ENCODE data around the gene KLHL15. TPM values are rescaled to one million over a fixed set of nuclear protein-coding genes. Genes with fewer than 3 reads are reported as not detected.

Gene KLHL15
- total and polyA plus RNA-seq, 2 experiments from 2014 or later, result 13.2 to 52.6 TPM

- Histone ChIP-seq H3K9me2 (replicated peaks; ENCODE audit: insufficient read depth) (no peaks in the 10 kb centered on the region), H2AFZ (peak overlapping the region; percentile 34), H3K9me3 (ENCODE audit: low read depth) (no peaks in the 10 kb centered on the region), H4K20me1 (ENCODE audit: insufficient read depth, poor library complexity, severe bottlenecking) (no peaks in the 10 kb centered on the region), H3K4me3 (no peak overlapping the region), H3K27me3 (no peaks in the 10 kb centered on the region), H3K4me1 (ENCODE audit: insufficient read depth) (no peaks in the 10 kb centered on the region), H3K79me2 (no peaks in the 10 kb centered on the region), H3K36me3 (replicated peaks; ENCODE audit: insufficient read depth, low read depth) (no peaks in the 10 kb centered on the region), H3K4me2 (peak overlapping the region; percentile 57), H3K27ac (no peak overlapping the region)
- DNase-seq (ENCODE audit: low spot score), result no peak
- TF ChIP-seq CTCF (IDR thresholded peaks at IDR 0.05; ENCODE audit: poor library complexity) (no peak), EZH2phosphoT487 (IDR thresholded peaks at IDR 0.05; ENCODE audit: low read depth, severe bottlenecking, unreplicated experiment) (no peak), EZH2 (IDR thresholded peaks at IDR 0.05; ENCODE audit: borderline replicate concordance) (no peak)
- 47% methylated on average over 9 of the region's 9 CpGs for WGBS (ENCODE audit: low lambda C conversion rate, missing lambda C conversion rate)
Observed at GRCh38 chrX:23952984-23953907, 73.7 kb downstream of the KLHL15 start.

- Histone ChIP-seq H3K4me1 (ENCODE audit: insufficient read depth) (no peaks in the 10 kb centered on the region), H3K27ac (no peak overlapping the region), H3K27me3 (no peaks in the 10 kb centered on the region), H3K4me2 (no peak overlapping the region), H4K20me1 (ENCODE audit: insufficient read depth, poor library complexity, severe bottlenecking) (no peaks in the 10 kb centered on the region), H3K36me3 (replicated peaks; ENCODE audit: insufficient read depth, low read depth) (no peaks in the 10 kb centered on the region), H2AFZ (no peak overlapping the region), H3K4me3 (no peak overlapping the region), H3K9me2 (replicated peaks; ENCODE audit: insufficient read depth) (no peaks in the 10 kb centered on the region), H3K79me2 (no peaks in the 10 kb centered on the region), H3K9me3 (ENCODE audit: low read depth) (no peaks in the 10 kb centered on the region)
- DNase-seq (ENCODE audit: low spot score), result no peak
- 78% methylated on average over 3 of the region's 3 CpGs for WGBS (ENCODE audit: low lambda C conversion rate, missing lambda C conversion rate)
- TF ChIP-seq EZH2 (IDR thresholded peaks at IDR 0.05; ENCODE audit: borderline replicate concordance), result no peak
- no peak for TF ChIP-seq EZH2phosphoT487 (IDR thresholded peaks at IDR 0.05; ENCODE audit: low read depth, severe bottlenecking, unreplicated experiment)
- TF ChIP-seq CTCF (IDR thresholded peaks at IDR 0.05; ENCODE audit: poor library complexity), result no peak
Observed at GRCh38 chrX:23952391-23952790, 74.6 kb downstream of the KLHL15 start.

GRCh38 chrX:23945206-23945605 is 81.8 kb downstream of the KLHL15 start:
- DNase-seq (ENCODE audit: low spot score), result no peak
- Histone ChIP-seq H3K9me3 (ENCODE audit: low read depth) (no peaks in the 10 kb centered on the region), H2AFZ (no peak overlapping the region), H3K27ac (no peak overlapping the region), H3K79me2 (no peaks in the 10 kb centered on the region), H3K27me3 (no peaks in the 10 kb centered on the region), H3K4me1 (ENCODE audit: insufficient read depth) (no peaks in the 10 kb centered on the region), H3K36me3 (replicated peaks; ENCODE audit: insufficient read depth, low read depth) (no peaks in the 10 kb centered on the region), H3K4me2 (no peak overlapping the region), H4K20me1 (ENCODE audit: insufficient read depth, poor library complexity, severe bottlenecking) (no peaks in the 10 kb centered on the region), H3K9me2 (replicated peaks; ENCODE audit: insufficient read depth) (no peaks in the 10 kb centered on the region), H3K4me3 (no peak overlapping the region)
- WGBS (ENCODE audit: low lambda C conversion rate, missing lambda C conversion rate), result 64% methylated on average over 1 of the region's 1 CpG
- no peak for TF ChIP-seq EZH2 (IDR thresholded peaks at IDR 0.05; ENCODE audit: borderline replicate concordance)
- TF ChIP-seq EZH2phosphoT487 (IDR thresholded peaks at IDR 0.05; ENCODE audit: low read depth, severe bottlenecking, unreplicated experiment), result no peak
- no peak for TF ChIP-seq CTCF (IDR thresholded peaks at IDR 0.05; ENCODE audit: poor library complexity)

Data from hepatocyte (in vitro differentiated cells).